Fibroblast of villous mesenchyme (primary cell): ENCODE results near the gene PRDM4. TPM values are rescaled to one million over a fixed set of nuclear protein-coding genes. Genes with fewer than 3 reads are reported as not detected.
"Not testable (repeated sequence)": the region's sequence is repeated elsewhere in the genome, so short reads cannot be mapped to it uniquely, and the experiment has no call there.

ENCODE experiments used
- DNase-seq: peaks from one replicate; pipeline ENCODE4 v3.0.0-alpha.2; 2010; ENCODE audit warnings: low read depth
- H3K4me3 ChIP-seq: 2 replicates; pipeline ENCODE4 v1.5.1; 2011; ENCODE audit warnings: low read depth, mild to moderate bottlenecking, low read length
- CTCF ChIP-seq: IDR thresholded peaks from 2 replicates; pipeline ENCODE4 v1.5.1; 2012; ENCODE audit warnings: low read depth, mild to moderate bottlenecking, low read length; ENCODE audit not compliant: insufficient read depth
- total RNA-seq: library from RNA; depleted of rRNA; stranded (reverse); fragments of >200 nt; gene quantifications from 2 replicates; pipeline ENCODE4 v1.2.3, GENCODE V29; 2012

PRDM4 gene
- total RNA-seq, 1 donor = 28.9 TPM

- TF ChIP-seq CTCF = no peak
- DNase-seq = no peak
These were observed 30.2 kb downstream of the PRDM4 start for GRCh38 chr12:107730618-107731341.

GRCh38 chr12:107727742-107728141 lies 33.2 kb downstream of the PRDM4 start:
- H3K4me3 ChIP-seq, DNase-seq: not testable (repeated sequence)

More at GRCh38 chr12:107730618-107731341, 30.2 kb downstream of the PRDM4 start:
- no peak overlapping the region for H3K4me3 ChIP-seq

GRCh38 chr12:107727327-107727726 lies 33.6 kb downstream of the PRDM4 start:
- not testable (repeated sequence) for DNase-seq, H3K4me3 ChIP-seq

GRCh38 chr12:107718606-107719005 lies 42.3 kb downstream of the PRDM4 start:
- H3K4me3 ChIP-seq = no peak overlapping the region
- TF ChIP-seq CTCF = no peak
- no peak for DNase-seq

GRCh38 chr12:107715780-107716179 lies 45.2 kb downstream of the PRDM4 start:
- no peak for TF ChIP-seq CTCF
- H3K4me3 ChIP-seq = no peak overlapping the region
- no peak for DNase-seq

- not testable (repeated sequence) for DNase-seq
These were observed 55.4 kb downstream of the PRDM4 start for GRCh38 chr12:107705522-107705921.

GRCh38 chr12:107704041-107704440 lies 56.9 kb downstream of the PRDM4 start:
- peak; percentile 5 for DNase-seq
- TF ChIP-seq CTCF = no peak
- H3K4me3 ChIP-seq = no peak overlapping the region

More at GRCh38 chr12:107705522-107705921, 55.4 kb downstream of the PRDM4 start:
- H3K4me3 ChIP-seq = not testable (repeated sequence)

- no peak for TF ChIP-seq CTCF
- DNase-seq = no peak
- H3K4me3 ChIP-seq = no peak overlapping the region
These were observed 58.8 kb downstream of the PRDM4 start for GRCh38 chr12:107702106-107702505.
